Posterior vena cava (tissue), 2 donors: ENCODE results near the gene TCFL5. TPM values are rescaled to one million over a fixed set of nuclear protein-coding genes. Genes with fewer than 3 reads are reported as not detected.
A peak's percentile ranks its signal among the peaks of the same experiment; 100 is the strongest.

ENCODE experiments used
- DNase-seq: peaks from one replicate; pipeline ENCODE4 v3.0.0-alpha.2; 2020; ENCODE audit warnings: low spot score
- intact Hi-C, 2 donors: fragments of 100-400 bp; cut with DNase I; formaldehyde crosslinking; loops; one replicate each; pipeline versions ENCODE4 v1.14.1 to v1.14.2; 2022 to 2023
- long read RNA-seq, 2 donors: library from polyadenylated mRNA; unstranded; transcript quantifications; one replicate each; pipeline ENCODE4 v2.0.0, GENCODE V29; 2020 to 2021
- total RNA-seq, 2 donors: library from RNA; stranded (reverse); fragmentation: NEBNext Ultra II Directional; extraction: Animal tissue kit (Norgen Biotek cat#: 25700); gene quantifications; one replicate each; pipeline ENCODE4 v1.2.1, GENCODE V29; 2021
- donor health status: DM: yes; HTN: yes; CAD: no.
- donor health status: DM: yes; HTN: yes; CAD: no.

Gene TCFL5
- total RNA-seq = 10 to 100 TPM in 1 of 2 donors, 1 to 10 TPM in 1; 9.6 to 10.9 TPM
- long read RNA-seq, donor 1, partial matches to known transcripts = 3 of 7 reads
- long read RNA-seq, donor 1, other reads (novel, unspliced or antisense) = 3 of 7 reads
- long read RNA-seq, donor 2, partial matches to known transcripts = 1 of 3 reads
- long read RNA-seq, donor 2, other reads (novel, unspliced or antisense) = 2 of 3 reads

GRCh38 chr20:62861726-62862336 lies at the start of gene TCFL5:
Gene TCFL5 (minus strand): TSS chr20:62861822. CDS start chr20:62861670, 152 bp downstream.
- DNase-seq = peak; percentile 97
- intact Hi-C loops = no loop called here

GRCh38 chr20:62910777-62911497 lies 49.3 kb upstream of the TCFL5 start:
- intact Hi-C loops = no loop called here
- no peak for DNase-seq

- no peak for DNase-seq
- intact Hi-C loops = no loop called here
Measured at GRCh38 chr20:62910217-62910766, 48.7 kb upstream of the TCFL5 start.

- intact Hi-C loops = loop anchor here in 1 of 2 donors (5.0 kb wide), 1 partner anchor 33 kb away; no protein-coding TSS in a partner anchor
Measured at GRCh38 chr20:62908971-62909791, 47.6 kb upstream of the TCFL5 start.

GRCh38 chr20:62907384-62908317 lies 46.0 kb upstream of the TCFL5 start:
- peak; percentile 48 for DNase-seq
- intact Hi-C loops = loop anchor here in 1 of 2 donors (5.0 kb wide), 1 partner anchor 35 kb away; no protein-coding TSS in a partner anchor

More at GRCh38 chr20:62908971-62909791, 47.6 kb upstream of the TCFL5 start:
- no peak for DNase-seq

- intact Hi-C loops = loop anchor here in 1 of 2 donors (5.0 kb wide), 1 partner anchor 35 kb away; no protein-coding TSS in a partner anchor
- peak; percentile 70 for DNase-seq
Measured at GRCh38 chr20:62906647-62907375, 45.2 kb upstream of the TCFL5 start.

- intact Hi-C loops = loop anchor here in 1 of 2 donors (5.0 kb wide), 1 partner anchor 36 kb away; no protein-coding TSS in a partner anchor
- peak; percentile 58 for DNase-seq
Measured at GRCh38 chr20:62906209-62906608, 44.6 kb upstream of the TCFL5 start.

GRCh38 chr20:62905536-62906117 lies 44.0 kb upstream of the TCFL5 start:
- intact Hi-C loops = loop anchor here in 1 of 2 donors (5.0 kb wide), 1 partner anchor 37 kb away; no protein-coding TSS in a partner anchor
- DNase-seq = peak; percentile 43

GRCh38 chr20:62902926-62903615 lies 41.4 kb upstream of the TCFL5 start:
- intact Hi-C loops = no loop called here
- DNase-seq = peak; percentile 48

- DNase-seq = peak; percentile 69
- intact Hi-C loops = no loop called here
Measured at GRCh38 chr20:62901891-62902290, 40.3 kb upstream of the TCFL5 start.

- intact Hi-C loops = no loop called here
- DNase-seq = peak; percentile 62
Measured at GRCh38 chr20:62900692-62901584, 39.3 kb upstream of the TCFL5 start.

GRCh38 chr20:62900052-62900691 lies 38.5 kb upstream of the TCFL5 start:
- intact Hi-C loops = no loop called here
- peak; percentile 90 for DNase-seq

GRCh38 chr20:62899633-62900051 lies 38.0 kb upstream of the TCFL5 start:
- intact Hi-C loops = loop anchor here in 1 of 2 donors (10.0 kb wide), 1 partner anchor 105 kb away; the partner anchor contains the start of gene BHLHE23
- DNase-seq = peak; percentile 61

- peak; percentile 79 for DNase-seq
- intact Hi-C loops = loop anchor here in 1 of 2 donors (10.0 kb wide), 1 partner anchor 106 kb away; the partner anchor contains the start of gene BHLHE23
Measured at GRCh38 chr20:62898970-62899632, 37.5 kb upstream of the TCFL5 start.
